Fibroblast of the aortic adventitia (primary cell): ENCODE measurements around the gene TEX14. TPM values are rescaled to one million over a fixed set of nuclear protein-coding genes. Genes with fewer than 3 reads are reported as not detected.

Source experiments
- DNase-seq: peaks from one replicate; pipeline ENCODE4 v3.0.0-alpha.2; 2010; ENCODE audit warnings: low read depth
- H3K4me3 ChIP-seq: 2 replicates; pipeline ENCODE4 v1.5.1; 2011; ENCODE audit warnings: low read depth, mild to moderate bottlenecking, control low read depth, low read length, moderate library complexity
- CTCF ChIP-seq: IDR thresholded peaks from 2 replicates; pipeline ENCODE4 v1.5.1; 2011; ENCODE audit warnings: mild to moderate bottlenecking, low read length, control low read depth, inconsistent platforms; ENCODE audit not compliant: insufficient read depth
- small RNA-seq: library from RNA; depleted of rRNA; stranded (forward); fragments of <200 nt; gene quantifications from one replicate; pipeline ENCODE3, GENCODE V24; 2012
- total RNA-seq: library from RNA; depleted of rRNA; stranded (reverse); fragments of >200 nt; gene quantifications from 2 replicates; pipeline ENCODE4 v1.2.3, GENCODE V29; 2012; ENCODE audit warnings: low replicate concordance

Gene TEX14
- total RNA-seq, 1 donor: not detected

GRCh38 chr17:58513267-58513964 lies 178.4 kb downstream of the TEX14 start:
- peak overlapping the region; percentile 81 for H3K4me3 ChIP-seq
- TF ChIP-seq CTCF: no peak
- DNase-seq: no peak

DNA sequence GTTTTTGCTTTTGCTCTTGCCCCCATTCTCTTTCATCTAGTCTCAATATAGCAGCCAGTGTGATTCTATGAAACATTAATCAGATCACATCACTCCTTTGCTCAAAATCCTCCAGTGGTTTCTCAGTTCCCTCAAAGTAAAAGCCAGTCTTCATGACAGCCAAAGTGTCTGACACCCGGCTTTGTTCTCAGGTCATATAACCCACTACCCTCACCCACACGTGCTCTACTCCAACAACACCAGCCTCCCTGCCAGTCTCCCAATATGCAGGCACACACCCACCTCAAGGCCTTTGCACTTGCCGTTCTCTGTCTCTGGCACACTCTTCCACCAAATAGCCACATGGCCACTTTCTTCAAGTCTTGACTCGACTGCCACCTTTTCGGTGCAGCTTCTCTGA lies 181.8 kb downstream of the TEX14 start:
- TF ChIP-seq CTCF: no peak
- H3K4me3 ChIP-seq: no peak overlapping the region
- DNase-seq: no peak

DNA sequence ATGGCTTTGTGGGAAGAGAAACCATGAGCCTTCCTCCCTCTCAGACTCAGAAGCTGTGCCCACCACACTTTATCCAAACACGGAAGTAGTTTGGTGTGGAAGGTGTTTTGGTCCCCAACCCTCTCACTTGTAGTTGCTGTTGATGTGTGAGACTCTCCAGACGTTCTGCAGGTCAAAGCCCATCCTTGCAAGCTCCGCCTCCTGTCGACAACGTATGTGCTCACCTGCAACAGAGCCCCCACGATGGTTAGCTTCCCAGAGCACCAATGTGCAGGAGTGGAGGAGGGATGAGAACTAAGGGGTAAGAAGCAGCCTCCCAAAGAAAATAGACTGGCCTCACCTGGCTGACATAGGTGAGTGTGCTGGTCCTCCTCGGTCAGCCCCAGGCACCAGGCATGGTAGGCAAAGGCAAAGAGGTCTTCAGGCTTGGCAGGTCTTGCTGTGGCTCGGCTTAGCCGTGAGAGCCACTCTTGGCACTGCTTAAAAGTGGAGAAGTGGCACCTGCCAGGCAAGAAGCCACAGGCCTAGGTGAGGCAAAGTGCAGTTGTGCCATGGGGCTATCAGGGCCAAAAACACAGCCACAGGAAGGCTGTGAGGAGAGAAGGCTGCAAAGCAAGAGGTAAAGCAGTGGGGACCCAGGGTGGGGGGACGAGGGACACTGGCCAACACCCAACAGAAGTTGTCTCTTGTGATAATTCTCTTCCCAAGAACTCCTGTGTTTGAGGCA lies 183.3 kb downstream of the TEX14 start:
- no peak for TF ChIP-seq CTCF
- DNase-seq: no peak
- H3K4me3 ChIP-seq: no peak overlapping the region

DNA sequence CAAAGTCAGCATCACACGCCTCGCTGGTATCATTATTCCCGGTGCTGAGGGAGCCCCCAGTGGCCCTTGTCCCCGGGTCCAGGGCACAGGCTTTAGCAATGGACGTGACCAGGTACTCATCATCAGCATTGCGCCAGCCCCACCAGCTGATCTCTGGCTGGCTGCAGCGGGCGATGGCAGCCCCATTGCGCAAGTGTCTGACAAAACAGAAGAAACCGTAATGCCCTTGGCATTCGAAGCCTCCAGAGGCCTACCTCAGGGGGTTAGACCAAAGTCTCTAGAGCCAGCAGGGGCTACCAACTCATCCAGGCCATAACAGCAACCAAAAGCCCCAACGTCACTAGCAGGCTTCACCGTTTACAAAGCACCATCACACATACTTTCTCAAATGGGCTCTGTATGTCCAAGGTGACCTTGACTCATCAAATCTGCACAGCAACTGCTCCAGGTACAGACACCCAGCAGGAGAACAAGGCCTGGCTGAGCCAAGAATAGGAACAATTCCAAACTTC lies 184.7 kb downstream of the TEX14 start:
- H3K4me3 ChIP-seq: no peak overlapping the region
- DNase-seq: no peak
- TF ChIP-seq CTCF: no peak

Small RNA genes lying within 50 kb of the gene (small RNA-seq; reads per million reads assigned to genes)
- gene AC011195.1 (not detected), gene RF00012 (not detected), gene RNU1-108P (not detected), gene RNU1-52P (0.19 reads per million), gene RNU1-85P (69.5 reads per million, percentile 97 among the genes with 10 or more reads in this experiment)

Other genes with a start within 250 kb of the TEX14 start
- gene HSF5, start 203.6 kb downstream of the TEX14 start, total RNA-seq: 0.16 TPM in 1 of 2 replicates, not detected in the other
- 33.3 and 49.8 TPM in 2 replicates for gene MTMR4, start 177.4 kb downstream of the TEX14 start, total RNA-seq
- gene RAD51C, start 557 bp upstream of the TEX14 start, total RNA-seq: 4.3 and 35.2 TPM in 2 replicates
- 0.41 and 0.45 TPM in 2 replicates for gene PPM1E, start 63.8 kb upstream of the TEX14 start, total RNA-seq